ENCODE measurements around the gene GNG3.
A peak's percentile ranks its signal among the peaks of the same experiment; 100 is the strongest.
"Not testable (repeated sequence)": the region's sequence is repeated elsewhere in the genome, so short reads cannot be mapped to it uniquely, and the experiment has no call there.

The GNG3 gene

DNA sequence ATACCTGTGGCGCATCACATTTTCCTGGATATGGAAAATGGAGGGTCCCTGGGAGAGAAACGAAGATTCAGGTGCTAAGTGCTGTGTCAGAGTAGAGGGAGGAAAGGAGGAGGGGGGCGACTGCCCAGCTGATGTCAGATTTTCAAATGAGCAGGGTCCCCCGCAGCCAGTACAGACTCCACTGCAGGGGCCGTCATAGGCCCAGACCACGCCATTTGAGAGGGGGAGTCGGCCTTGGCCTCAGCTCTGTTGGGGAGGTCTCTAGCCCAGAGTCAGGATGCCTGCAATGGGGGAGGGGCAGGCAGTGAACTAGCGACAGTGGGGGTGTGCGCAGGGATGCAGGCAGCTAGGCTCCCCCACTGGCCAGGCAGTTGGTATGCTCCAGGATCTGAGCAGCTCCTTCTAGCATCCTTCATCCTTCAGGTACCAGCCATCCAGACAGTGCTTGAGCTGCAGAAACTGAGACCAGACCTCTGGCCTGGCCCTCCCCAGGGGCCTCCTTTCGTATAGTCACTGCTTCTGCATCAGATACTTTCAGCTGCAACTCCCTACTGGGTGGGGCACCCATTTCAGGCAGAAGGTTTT is at the start of gene GNG3, which contains the start of gene BSCL2:
Gene GNG3 (plus strand): TSS at position 400 of the 585 bp plus-strand sequence. CDS start 620 bp downstream, outside the sequence.
Gene BSCL2 (minus strand): TSS at position 148 of the 585 bp plus-strand sequence. CDS start 229 bp downstream, outside the sequence.
- DNase-seq (ENCODE audit: extremely low read depth in 1 of 2, low read depth in 1 of 2) = no peak

GRCh38 chr11:62664405-62665074 is 42.9 kb upstream of the GNG3 start:
- no peak for DNase-seq (ENCODE audit: extremely low read depth in 1 of 2, low read depth in 1 of 2)

GRCh38 chr11:62665075-62665598 is 42.3 kb upstream of the GNG3 start, which contains the start of the genes C11orf98 and CSKMT:
Gene C11orf98, minus strand, starts transcription at chr11:62665210. Its CDS starts 41 bp downstream, at chr11:62665169.
Gene CSKMT, plus strand, starts transcription at chr11:62665312. Its CDS starts 568 bp downstream, at chr11:62665880.
- peak; percentile 90 to 91 for DNase-seq (ENCODE audit: extremely low read depth in 1 of 2, low read depth in 1 of 2)

- DNase-seq (ENCODE audit: extremely low read depth in 1 of 2, low read depth in 1 of 2) = peak in 1 of 2 donors; percentile 47
Observed at GRCh38 chr11:62665599-62666258, 41.7 kb upstream of the GNG3 start.

DNA sequence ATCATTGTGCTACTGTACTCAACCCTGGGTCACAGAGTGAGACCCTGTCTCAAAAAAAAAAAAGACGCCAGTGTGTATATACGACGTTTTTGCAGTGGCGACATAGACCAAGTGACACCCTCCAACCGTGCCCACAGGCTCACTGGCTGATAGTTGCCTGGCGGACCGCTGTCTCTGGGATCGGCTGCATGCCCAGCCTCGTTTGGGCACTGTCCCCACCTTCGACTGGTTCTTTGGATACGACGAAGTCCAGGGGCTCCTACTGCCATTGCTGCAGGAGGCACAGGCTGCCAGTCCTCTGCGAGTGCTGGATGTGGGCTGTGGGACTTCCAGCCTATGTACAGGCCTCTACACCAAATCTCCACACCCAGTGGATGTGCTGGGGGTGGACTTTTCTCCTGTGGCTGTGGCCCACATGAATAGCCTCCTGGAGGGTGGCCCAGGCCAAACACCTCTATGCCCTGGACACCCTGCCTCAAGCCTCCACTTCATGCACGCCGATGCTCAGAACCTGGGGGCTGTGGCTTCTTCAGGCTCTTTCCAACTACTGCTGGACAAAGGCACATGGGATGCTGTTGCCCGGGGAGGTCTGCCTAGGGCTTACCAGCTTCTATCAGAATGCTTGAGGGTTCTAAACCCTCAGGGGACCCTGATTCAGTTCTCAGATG is 41.1 kb upstream of the GNG3 start:
- DNase-seq (ENCODE audit: extremely low read depth in 1 of 2, low read depth in 1 of 2) = no peak

DNA sequence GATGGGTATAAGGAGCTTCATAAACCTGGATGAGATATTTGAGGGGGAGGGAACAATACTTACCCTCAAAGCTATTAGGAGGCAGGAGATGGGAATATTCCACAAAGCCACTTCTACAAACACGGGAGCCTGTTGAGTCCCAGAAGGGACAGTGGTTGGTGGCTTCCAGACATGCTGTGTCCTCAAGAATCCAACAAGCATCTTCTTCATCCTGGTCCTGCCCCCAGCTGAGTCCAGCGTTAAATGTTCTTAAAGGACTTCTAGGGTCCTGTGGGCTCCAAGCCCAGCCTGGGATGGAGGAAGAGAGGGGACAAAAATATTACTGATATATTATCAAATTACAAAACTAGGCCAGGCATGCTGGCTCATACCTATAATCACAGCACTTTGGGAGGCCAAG is 40.0 kb upstream of the GNG3 start:
- DNase-seq (ENCODE audit: extremely low read depth in 1 of 2, low read depth in 1 of 2) = no peak

GRCh38 chr11:62669420-62670161 is 37.9 kb upstream of the GNG3 start:
- DNase-seq (ENCODE audit: extremely low read depth in 1 of 2, low read depth in 1 of 2) = no peak

DNA sequence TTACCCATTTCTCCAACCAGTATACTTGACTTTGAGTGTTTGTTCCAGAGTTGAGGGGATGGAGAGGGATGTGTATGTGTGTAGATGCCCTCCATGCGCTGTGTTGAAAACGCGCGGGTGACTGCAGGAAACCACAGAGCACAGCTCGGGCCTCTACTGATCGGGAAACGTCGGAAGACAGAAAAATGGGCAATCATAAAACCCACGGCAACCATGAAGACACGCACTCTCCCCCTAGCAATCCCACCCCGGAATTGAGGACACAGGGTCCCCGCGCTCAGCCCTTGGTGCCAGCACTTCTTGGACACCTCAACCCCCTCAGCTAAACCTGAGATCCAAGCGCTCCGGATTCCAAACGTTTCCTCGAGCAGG is 36.3 kb upstream of the GNG3 start:
- DNase-seq (ENCODE audit: extremely low read depth in 1 of 2, low read depth in 1 of 2) = no peak

DNA sequence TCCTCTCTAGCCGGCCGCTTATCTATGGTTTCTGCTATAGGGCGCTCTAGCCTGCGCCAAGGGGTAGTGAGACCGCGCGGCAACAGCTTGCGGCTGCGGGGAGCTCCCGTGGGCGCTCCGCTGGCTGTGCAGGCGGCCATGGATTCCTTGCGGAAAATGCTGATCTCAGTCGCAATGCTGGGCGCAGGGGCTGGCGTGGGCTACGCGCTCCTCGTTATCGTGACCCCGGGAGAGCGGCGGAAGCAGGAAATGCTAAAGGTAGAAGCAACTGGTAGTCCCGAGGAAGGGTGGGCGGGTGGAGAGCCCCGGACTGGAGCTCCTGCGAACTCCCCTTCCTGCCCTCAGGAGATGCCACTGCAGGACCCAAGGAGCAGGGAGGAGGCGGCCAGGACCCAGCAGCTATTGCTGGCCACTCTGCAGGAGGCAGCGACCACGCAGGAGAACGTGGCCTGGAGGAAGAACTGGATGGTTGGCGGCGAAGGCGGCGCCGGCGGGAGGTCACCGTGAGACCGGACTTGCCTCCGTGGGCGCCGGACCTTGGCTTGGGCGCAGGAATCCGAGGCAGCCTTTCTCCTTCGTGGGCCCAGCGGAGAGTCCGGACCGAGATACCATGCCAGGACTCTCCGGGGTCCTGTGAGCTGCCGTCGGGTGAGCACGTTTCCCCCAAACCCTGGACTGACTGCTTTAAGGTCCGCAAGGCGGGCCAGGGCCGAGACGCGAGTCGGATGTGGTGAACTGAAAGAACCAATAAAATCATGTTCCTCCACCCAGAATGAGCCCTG is 35.7 kb upstream of the GNG3 start, which contains the start of the genes LBHD1 and UQCC3:
Gene LBHD1 (minus strand): TSS at position 660 of the 782 bp plus-strand sequence. CDS start 2,236 bp downstream, outside the sequence.
Gene UQCC3 (plus strand): TSS at position 66 of the 782 bp plus-strand sequence. CDS start 73 bp downstream, at position 139.
- DNase-seq (ENCODE audit: extremely low read depth in 1 of 2, low read depth in 1 of 2) = peak in 1 of 2 donors; percentile 49

- no peak for DNase-seq (ENCODE audit: extremely low read depth in 1 of 2, low read depth in 1 of 2)
Observed at GRCh38 chr11:62673196-62673525, 34.3 kb upstream of the GNG3 start.

DNA sequence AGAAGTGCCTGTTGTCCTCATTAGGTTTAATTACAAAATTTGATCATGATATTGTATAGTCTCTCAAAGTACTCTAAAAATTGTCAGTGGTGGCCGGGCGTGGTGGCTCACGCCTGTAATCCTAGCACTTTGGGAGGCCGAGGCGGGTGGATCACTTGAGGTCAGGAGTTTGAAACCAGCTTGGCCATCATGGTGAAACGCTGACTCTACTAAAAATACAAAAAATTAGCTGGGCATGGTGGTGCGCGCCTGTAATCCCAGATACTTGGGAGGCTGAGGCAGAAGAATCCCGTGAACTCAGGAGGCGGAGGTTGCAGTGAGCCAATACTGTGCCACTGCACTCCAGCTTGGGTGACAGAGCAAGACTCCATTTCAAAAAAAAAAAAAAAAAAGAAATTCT is 32.1 kb upstream of the GNG3 start:
- DNase-seq (ENCODE audit: extremely low read depth in 1 of 2, low read depth in 1 of 2) = not testable (repeated sequence)

DNA sequence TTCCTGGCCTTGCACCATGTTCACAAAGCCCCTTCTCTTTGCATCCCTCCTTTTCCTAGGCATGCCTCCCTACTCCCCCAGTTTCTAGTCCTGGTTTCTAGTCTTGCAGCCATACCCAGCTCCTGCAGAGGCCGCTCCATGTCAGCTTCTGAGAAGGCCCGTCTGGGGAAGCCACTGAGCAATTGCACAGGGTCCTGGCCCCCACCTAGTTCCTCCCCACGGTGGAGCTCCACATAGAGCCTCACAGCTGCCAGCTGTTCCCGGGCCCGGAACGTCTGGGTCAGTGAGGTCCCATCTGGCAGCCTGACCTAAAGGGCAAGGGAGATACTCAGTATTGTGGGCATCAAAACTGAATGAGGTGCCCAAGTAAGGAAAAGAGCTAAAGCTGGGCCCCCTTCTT is 30.8 kb upstream of the GNG3 start:
- no peak for DNase-seq (ENCODE audit: extremely low read depth in 1 of 2, low read depth in 1 of 2)

DNA sequence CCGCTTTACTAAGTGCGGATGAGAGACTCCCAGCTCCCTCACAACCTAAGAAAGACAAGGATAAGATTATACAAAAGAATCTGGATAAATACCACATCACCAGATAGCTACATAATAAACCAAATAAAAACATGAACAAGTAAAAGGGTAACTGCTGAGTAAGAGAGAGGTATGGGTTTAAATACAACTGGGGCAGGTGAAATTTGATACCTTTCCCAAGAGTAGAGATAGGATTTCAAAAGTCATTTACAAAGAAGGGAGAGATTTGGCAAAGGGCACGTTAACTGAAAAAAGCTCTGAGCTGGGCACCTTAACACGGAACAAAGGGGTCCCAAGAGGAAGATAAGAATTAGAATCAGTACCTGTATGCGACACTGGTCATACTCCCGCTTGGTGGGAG is 30.3 kb upstream of the GNG3 start:
- DNase-seq (ENCODE audit: extremely low read depth in 1 of 2, low read depth in 1 of 2) = no peak

- DNase-seq (ENCODE audit: extremely low read depth in 1 of 2, low read depth in 1 of 2) = no peak
Observed at GRCh38 chr11:62677714-62678113, 29.8 kb upstream of the GNG3 start.

DNA sequence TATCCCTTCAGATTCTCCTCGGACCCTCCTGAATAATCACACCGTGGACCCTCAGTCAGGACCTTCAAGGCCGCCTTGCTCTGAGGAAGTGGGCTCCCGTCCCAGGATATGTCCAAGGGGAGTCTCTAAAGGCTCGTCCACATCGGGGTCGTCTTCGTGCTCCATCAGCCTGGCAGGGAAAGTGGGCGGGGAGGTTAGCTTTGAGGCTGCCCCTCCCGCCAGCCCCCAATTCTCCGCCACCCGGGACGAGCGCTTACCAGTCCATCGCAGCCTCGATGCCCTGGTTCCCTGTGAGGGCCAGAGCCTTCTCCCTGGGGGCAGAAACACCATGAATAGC is 29.1 kb upstream of the GNG3 start:
- no peak for DNase-seq (ENCODE audit: extremely low read depth in 1 of 2, low read depth in 1 of 2)

GRCh38 chr11:62678770-62679696 is 28.4 kb upstream of the GNG3 start, which contains the start of gene UBXN1:
Gene UBXN1, minus strand, starts transcription at chr11:62679073. Its CDS starts 150 bp downstream, at chr11:62678923.
- peak; percentile 50 to 69 for DNase-seq (ENCODE audit: extremely low read depth in 1 of 2, low read depth in 1 of 2)

GRCh38 chr11:62680825-62681240 is 26.6 kb upstream of the GNG3 start:
- no peak for DNase-seq (ENCODE audit: extremely low read depth in 1 of 2, low read depth in 1 of 2)

- DNase-seq (ENCODE audit: extremely low read depth in 1 of 2, low read depth in 1 of 2) = no peak
Observed at GRCh38 chr11:62682518-62682917, 25.0 kb upstream of the GNG3 start.
